WTC11 (cell line): Measurements from ENCODE around the gene HYI.
"Not testable (repeated sequence)": the region's sequence is repeated elsewhere in the genome, so short reads cannot be mapped to it uniquely, and the experiment has no call there.

Source experiments
- ATF2 ChIP-seq: sonication (generic); formaldehyde crosslinking; IDR thresholded peaks from 2 replicates; pipeline ENCODE4 v1.8.1; 2022; ENCODE audit warnings: low read depth, missing genetic modification reagents, borderline replicate concordance
- TEAD4 ChIP-seq: sonication (generic); formaldehyde crosslinking; IDR thresholded peaks from 2 replicates; pipeline ENCODE4 v1.8.0; 2022; ENCODE audit warnings: mild to moderate bottlenecking, missing genetic modification reagents
- TF ChIP-seq, protein P1 (sequence below): sonication (generic); formaldehyde crosslinking; IDR thresholded peaks from 2 replicates; pipeline ENCODE4 v1.8.0; 2022; ENCODE audit warnings: mild to moderate bottlenecking, missing genetic modification reagents
- TF ChIP-seq, protein P2 (sequence below): sonication (generic); formaldehyde crosslinking; IDR thresholded peaks from 2 replicates; pipeline ENCODE4 v1.8.0; 2022; ENCODE audit warnings: mild to moderate bottlenecking, missing genetic modification reagents
- TF ChIP-seq, protein P3 (sequence below): fragments of 200-600 bp; IDR thresholded peaks from 2 replicates; pipeline ENCODE4 v1.8.0; 2022; ENCODE audit warnings: antibody characterized with exemption
- TF ChIP-seq, protein P4 (sequence below): fragments of 250-450 bp; sonication (Bioruptor Pico); IDR thresholded peaks from 2 replicates; pipeline ENCODE4 v1.9.0; 2021; ENCODE audit warnings: mild to moderate bottlenecking, borderline replicate concordance

DNA sequence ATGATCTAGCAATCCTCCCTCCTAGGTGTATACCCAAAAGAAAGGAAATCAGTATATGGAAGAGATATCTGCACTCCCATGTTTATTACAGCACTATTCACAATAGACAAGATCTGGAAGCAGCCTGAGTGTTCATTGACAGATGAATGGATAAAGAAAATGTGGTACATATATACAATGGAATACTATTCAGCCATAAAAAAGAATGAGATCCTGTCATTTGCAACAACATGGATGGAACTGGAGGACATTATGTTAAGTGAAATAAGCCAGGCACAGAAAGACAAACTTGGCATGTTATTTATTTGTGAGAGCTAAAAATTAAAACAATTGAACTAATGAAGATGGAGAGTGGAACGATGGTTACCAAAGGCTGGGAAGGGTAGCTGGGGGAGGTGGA lies 40.3 kb downstream of the HYI start:
- TF ChIP-seq, protein P1, sequence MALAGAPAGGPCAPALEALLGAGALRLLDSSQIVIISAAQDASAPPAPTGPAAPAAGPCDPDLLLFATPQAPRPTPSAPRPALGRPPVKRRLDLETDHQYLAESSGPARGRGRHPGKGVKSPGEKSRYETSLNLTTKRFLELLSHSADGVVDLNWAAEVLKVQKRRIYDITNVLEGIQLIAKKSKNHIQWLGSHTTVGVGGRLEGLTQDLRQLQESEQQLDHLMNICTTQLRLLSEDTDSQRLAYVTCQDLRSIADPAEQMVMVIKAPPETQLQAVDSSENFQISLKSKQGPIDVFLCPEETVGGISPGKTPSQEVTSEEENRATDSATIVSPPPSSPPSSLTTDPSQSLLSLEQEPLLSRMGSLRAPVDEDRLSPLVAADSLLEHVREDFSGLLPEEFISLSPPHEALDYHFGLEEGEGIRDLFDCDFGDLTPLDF (CRISPR knock-in tag): not testable (repeated sequence)
- TF ChIP-seq, protein P2, sequence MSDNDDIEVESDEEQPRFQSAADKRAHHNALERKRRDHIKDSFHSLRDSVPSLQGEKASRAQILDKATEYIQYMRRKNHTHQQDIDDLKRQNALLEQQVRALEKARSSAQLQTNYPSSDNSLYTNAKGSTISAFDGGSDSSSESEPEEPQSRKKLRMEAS (CRISPR knock-in tag): not testable (repeated sequence)
- TF ChIP-seq, protein P3, sequence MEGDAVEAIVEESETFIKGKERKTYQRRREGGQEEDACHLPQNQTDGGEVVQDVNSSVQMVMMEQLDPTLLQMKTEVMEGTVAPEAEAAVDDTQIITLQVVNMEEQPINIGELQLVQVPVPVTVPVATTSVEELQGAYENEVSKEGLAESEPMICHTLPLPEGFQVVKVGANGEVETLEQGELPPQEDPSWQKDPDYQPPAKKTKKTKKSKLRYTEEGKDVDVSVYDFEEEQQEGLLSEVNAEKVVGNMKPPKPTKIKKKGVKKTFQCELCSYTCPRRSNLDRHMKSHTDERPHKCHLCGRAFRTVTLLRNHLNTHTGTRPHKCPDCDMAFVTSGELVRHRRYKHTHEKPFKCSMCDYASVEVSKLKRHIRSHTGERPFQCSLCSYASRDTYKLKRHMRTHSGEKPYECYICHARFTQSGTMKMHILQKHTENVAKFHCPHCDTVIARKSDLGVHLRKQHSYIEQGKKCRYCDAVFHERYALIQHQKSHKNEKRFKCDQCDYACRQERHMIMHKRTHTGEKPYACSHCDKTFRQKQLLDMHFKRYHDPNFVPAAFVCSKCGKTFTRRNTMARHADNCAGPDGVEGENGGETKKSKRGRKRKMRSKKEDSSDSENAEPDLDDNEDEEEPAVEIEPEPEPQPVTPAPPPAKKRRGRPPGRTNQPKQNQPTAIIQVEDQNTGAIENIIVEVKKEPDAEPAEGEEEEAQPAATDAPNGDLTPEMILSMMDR: not testable (repeated sequence)
- not testable (repeated sequence) for TF ChIP-seq TEAD4, ATF2 (CRISPR knock-in tag)
- TF ChIP-seq, protein P4, sequence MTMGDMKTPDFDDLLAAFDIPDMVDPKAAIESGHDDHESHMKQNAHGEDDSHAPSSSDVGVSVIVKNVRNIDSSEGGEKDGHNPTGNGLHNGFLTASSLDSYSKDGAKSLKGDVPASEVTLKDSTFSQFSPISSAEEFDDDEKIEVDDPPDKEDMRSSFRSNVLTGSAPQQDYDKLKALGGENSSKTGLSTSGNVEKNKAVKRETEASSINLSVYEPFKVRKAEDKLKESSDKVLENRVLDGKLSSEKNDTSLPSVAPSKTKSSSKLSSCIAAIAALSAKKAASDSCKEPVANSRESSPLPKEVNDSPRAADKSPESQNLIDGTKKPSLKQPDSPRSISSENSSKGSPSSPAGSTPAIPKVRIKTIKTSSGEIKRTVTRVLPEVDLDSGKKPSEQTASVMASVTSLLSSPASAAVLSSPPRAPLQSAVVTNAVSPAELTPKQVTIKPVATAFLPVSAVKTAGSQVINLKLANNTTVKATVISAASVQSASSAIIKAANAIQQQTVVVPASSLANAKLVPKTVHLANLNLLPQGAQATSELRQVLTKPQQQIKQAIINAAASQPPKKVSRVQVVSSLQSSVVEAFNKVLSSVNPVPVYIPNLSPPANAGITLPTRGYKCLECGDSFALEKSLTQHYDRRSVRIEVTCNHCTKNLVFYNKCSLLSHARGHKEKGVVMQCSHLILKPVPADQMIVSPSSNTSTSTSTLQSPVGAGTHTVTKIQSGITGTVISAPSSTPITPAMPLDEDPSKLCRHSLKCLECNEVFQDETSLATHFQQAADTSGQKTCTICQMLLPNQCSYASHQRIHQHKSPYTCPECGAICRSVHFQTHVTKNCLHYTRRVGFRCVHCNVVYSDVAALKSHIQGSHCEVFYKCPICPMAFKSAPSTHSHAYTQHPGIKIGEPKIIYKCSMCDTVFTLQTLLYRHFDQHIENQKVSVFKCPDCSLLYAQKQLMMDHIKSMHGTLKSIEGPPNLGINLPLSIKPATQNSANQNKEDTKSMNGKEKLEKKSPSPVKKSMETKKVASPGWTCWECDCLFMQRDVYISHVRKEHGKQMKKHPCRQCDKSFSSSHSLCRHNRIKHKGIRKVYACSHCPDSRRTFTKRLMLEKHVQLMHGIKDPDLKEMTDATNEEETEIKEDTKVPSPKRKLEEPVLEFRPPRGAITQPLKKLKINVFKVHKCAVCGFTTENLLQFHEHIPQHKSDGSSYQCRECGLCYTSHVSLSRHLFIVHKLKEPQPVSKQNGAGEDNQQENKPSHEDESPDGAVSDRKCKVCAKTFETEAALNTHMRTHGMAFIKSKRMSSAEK (CRISPR knock-in tag): not testable (repeated sequence)
